K562 (cell line): ENCODE measurements around the gene ZRANB3. TPM values are rescaled to one million over a fixed set of nuclear protein-coding genes. Genes with fewer than 3 reads are reported as not detected.

Experiments
- ATAC-seq: fragments of 200-7000 bp; cut with Tn5 transposase; 3 replicates; pipeline ENCODE4 v1.9.1; 2020; ENCODE audit warnings: moderate library complexity
- BruUV-seq: library from RNA; stranded (reverse); fragments of 400-500 nt; replicated peaks from 2 replicates; lab custom pipeline; 2021; lab: Mats Ljungman, UMichigan
- CTCF ChIA-PET: fragments of 300-600 bp; formaldehyde crosslinking; extraction: SDS; loops from one replicate; lab custom pipeline; 2021; ENCODE audit warnings: low intra/inter-chr PET ratio; lab: Yijun Ruan, JAX
- POLR2A ChIA-PET: fragments of 300-600, 350-650 bp; sonication (Branson Sonifier 250); formaldehyde crosslinking; extraction: SDS; loops from one replicate; lab custom pipeline; 2021; ENCODE audit warnings: antibody characterized with exemption, inconsistent platforms; lab: Yijun Ruan, JAX
- DNase-seq, 4 experiments: peaks; one replicate each; pipeline versions ENCODE4 v3.0.0 to v3.0.0-alpha.2; 2011 to 2018; ENCODE audit warnings: low spot score in 3 of 4, mixed read lengths in 3 of 4; ENCODE audit errors: extremely low read depth in 1 of 4
- FAIRE-seq: peaks from 2 replicates; lab custom pipeline; 2011; peaks lifted over from hg19 to GRCh38; lab: Jason Lieb, UNC
- H2AFZ ChIP-seq: 2 replicates; pipeline ENCODE4 v1.6.0; 2011; ENCODE audit warnings: low read depth, low read length, control low read depth, inconsistent platforms
- H3K27ac ChIP-seq: fragments of 200-600 bp; 3 replicates; pipeline ENCODE4 v1.8.0; 2011; ENCODE audit warnings: low read depth, mild to moderate bottlenecking, control low read depth, inconsistent platforms, low read length, moderate library complexity, mixed read lengths; ENCODE audit errors: extremely low read depth
- H3K27me3 ChIP-seq, 2 experiments: fragments of 300-600 bp in 1 of 2; 2 replicates in 1 of 2; 3 replicates in 1 of 2; pipeline versions ENCODE4 v1.6.0 to v1.8.0; 2011; ENCODE audit warnings: inconsistent platforms in 2 of 2, low read length in 2 of 2, mild to moderate bottlenecking in 1 of 2, mixed read lengths in 1 of 2, moderate library complexity in 1 of 2; ENCODE audit not compliant: control insufficient read depth in 2 of 2, insufficient read depth in 2 of 2
- H3K36me3 ChIP-seq: fragments of 300-600 bp; 3 replicates; pipeline ENCODE4 v1.8.0; 2011; ENCODE audit warnings: mild to moderate bottlenecking, low read length, inconsistent platforms; ENCODE audit not compliant: control insufficient read depth, insufficient read depth
- H3K4me1 ChIP-seq, 2 experiments: fragments of 200-600 bp in 1 of 2; replicated peaks in 1 of 2; 2 replicates in 1 of 2; 3 replicates in 1 of 2; pipeline versions ENCODE4 v1.5.1 to v1.8.0; 2011; ENCODE audit warnings: inconsistent platforms in 2 of 2, low read length in 2 of 2, mild to moderate bottlenecking in 1 of 2, mixed read lengths in 1 of 2, moderate library complexity in 1 of 2; ENCODE audit not compliant: control insufficient read depth in 2 of 2, insufficient read depth in 2 of 2
- H3K4me2 ChIP-seq: 2 replicates; pipeline ENCODE4 v1.6.1; 2011; ENCODE audit warnings: low read length, control low read depth, inconsistent platforms, mixed read lengths; ENCODE audit not compliant: insufficient read depth
- H3K4me3 ChIP-seq: fragments of 200-600 bp; sonication (generic), shearing (Covaris generic); 2 replicates; pipeline ENCODE4 v1.5.1; 2016; ENCODE audit warnings: control low read depth, inconsistent platforms
- H3K79me2 ChIP-seq: fragments of 200-600 bp; 3 replicates; pipeline ENCODE4 v1.8.0; 2011; ENCODE audit warnings: low read length, inconsistent platforms; ENCODE audit not compliant: control insufficient read depth, insufficient read depth
- H3K9ac ChIP-seq, 2 experiments: 2 replicates each; pipeline versions ENCODE4 v1.6.0 to v1.6.1; 2011; ENCODE audit warnings: low read depth in 2 of 2, low read length in 2 of 2, control low read depth in 1 of 2, inconsistent platforms in 1 of 2, mild to moderate bottlenecking in 1 of 2, mixed read lengths in 1 of 2; ENCODE audit not compliant: insufficient read depth in 1 of 2
- H3K9me1 ChIP-seq: one replicate; pipeline ENCODE4 v1.6.0; 2011; ENCODE audit warnings: inconsistent platforms, mild to moderate bottlenecking, low read length, moderate library complexity; ENCODE audit not compliant: control insufficient read depth, insufficient read depth
- H3K9me3 ChIP-seq: replicated peaks from 2 replicates; pipeline ENCODE4 v1.5.1; 2011; ENCODE audit warnings: low read depth, low read length, inconsistent platforms; ENCODE audit not compliant: control insufficient read depth, insufficient read depth
- H4K20me1 ChIP-seq: replicated peaks from 2 replicates; pipeline ENCODE4 v1.6.1; 2011; ENCODE audit warnings: low read length, inconsistent platforms, mixed read lengths; ENCODE audit not compliant: control insufficient read depth, insufficient read depth
- CEBPB ChIP-seq: fragments of 450-650 bp; IDR thresholded peaks from 2 replicates; pipeline ENCODE4 v1.6.1; 2016; ENCODE audit warnings: missing genetic modification characterization, missing compliant biosample characterization
- NFIC ChIP-seq: fragments of 450-650 bp; IDR thresholded peaks from 2 replicates; pipeline ENCODE4 v1.6.1; 2017; ENCODE audit warnings: mild to moderate bottlenecking, inconsistent platforms
- RBM14 ChIP-seq: fragments of 200-400 bp; formaldehyde crosslinking; IDR thresholded peaks from 2 replicates; pipeline ENCODE4 v1.6.1; 2018; ENCODE audit warnings: low read depth, mild to moderate bottlenecking, low read length, moderate library complexity, borderline replicate concordance; ENCODE audit not compliant: insufficient read depth
- WGBS: fragments of 100-300 bp; shearing (Covaris generic); methylation state at CpG from one replicate; pipeline ENCODE4 v1.1.6; 2016; ENCODE audit warnings: low coverage, mixed read lengths; ENCODE audit not compliant: insufficient coverage; ENCODE audit errors: missing lambda C conversion rate; 5-methylcytosine and 5-hydroxymethylcytosine counted together
- in situ Hi-C: fragments of 300-500 bp; cut with MboI; formaldehyde crosslinking; loops from 4 replicates; pipeline ENCODE4 v1.15.0; 2018; ENCODE audit warnings: inconsistent platforms, mixed read lengths
- intact Hi-C: fragments of 100-400 bp; cut with micrococcal nuclease; formaldehyde crosslinking; loops from 2 replicates; pipeline ENCODE4 v1.14.2; 2022
- polyA plus RNA-seq, 8 experiments: library from polyadenylated mRNA; depleted of rRNA in 4 of 8; stranded (reverse) in 5 of 8; unstranded in 3 of 8; fragments of >200 nt; fragmentation: Nextera tagmentation in 2 of 8; fragmentation: Illumina TruSeq in 1 of 8; extraction: Ambion mirVana in 2 of 8; extraction: Trizol in 1 of 8; gene quantifications; 2 replicates each; pipeline versions ENCODE4 v1.2.1 to v1.2.3, GENCODE V29; 2011 to 2014; ENCODE audit warnings: inconsistent platforms in 1 of 8, missing spikeins in 1 of 8
- total RNA-seq, 7 experiments: library from RNA; depleted of rRNA in 6 of 7; stranded (reverse); fragments of >200 nt in 6 of 7; fragmentation: Illumina TruSeq in 2 of 7; extraction: Trizol in 2 of 7; gene quantifications; 2 replicates each; pipeline versions ENCODE4 v1.2.1 to v1.2.3, GENCODE V29; 2011 to 2021; ENCODE audit warnings: low replicate concordance in 1 of 7
- TF ChIP-seq, protein P1 (sequence below), 2 experiments: fragments of 450-650 bp in 1 of 2; sonication (generic) in 1 of 2; formaldehyde crosslinking in 1 of 2; IDR thresholded peaks in 1 of 2; conservative IDR thresholded peaks in 1 of 2; 2 replicates each; pipeline versions ENCODE4 v1.6.1 to v1.8.1; 2016 to 2023; ENCODE audit warnings: mild to moderate bottlenecking in 2 of 2, moderate library complexity in 2 of 2, inconsistent platforms in 1 of 2, missing genetic modification reagents in 1 of 2
- TF ChIP-seq, protein P2 (sequence below), 2 experiments: fragments of 450-650 bp; conservative IDR thresholded peaks; 2 replicates each; pipeline ENCODE4 v1.6.1; 2017; ENCODE audit warnings: mild to moderate bottlenecking in 2 of 2, moderate library complexity in 2 of 2
- TF ChIP-seq, protein P3 (sequence below): fragments of 450-650 bp; IDR thresholded peaks from 2 replicates; pipeline ENCODE4 v1.7.1; 2018; ENCODE audit warnings: mild to moderate bottlenecking, low read depth; ENCODE audit not compliant: partially characterized antibody

The ZRANB3 gene
- total and polyA plus RNA-seq, 9 of the 15 experiments (the other 6 are each of a cell fraction or from before 2014, with no cell fraction given) = 8.6 to 21.3 (median 14.7) TPM

DNA sequence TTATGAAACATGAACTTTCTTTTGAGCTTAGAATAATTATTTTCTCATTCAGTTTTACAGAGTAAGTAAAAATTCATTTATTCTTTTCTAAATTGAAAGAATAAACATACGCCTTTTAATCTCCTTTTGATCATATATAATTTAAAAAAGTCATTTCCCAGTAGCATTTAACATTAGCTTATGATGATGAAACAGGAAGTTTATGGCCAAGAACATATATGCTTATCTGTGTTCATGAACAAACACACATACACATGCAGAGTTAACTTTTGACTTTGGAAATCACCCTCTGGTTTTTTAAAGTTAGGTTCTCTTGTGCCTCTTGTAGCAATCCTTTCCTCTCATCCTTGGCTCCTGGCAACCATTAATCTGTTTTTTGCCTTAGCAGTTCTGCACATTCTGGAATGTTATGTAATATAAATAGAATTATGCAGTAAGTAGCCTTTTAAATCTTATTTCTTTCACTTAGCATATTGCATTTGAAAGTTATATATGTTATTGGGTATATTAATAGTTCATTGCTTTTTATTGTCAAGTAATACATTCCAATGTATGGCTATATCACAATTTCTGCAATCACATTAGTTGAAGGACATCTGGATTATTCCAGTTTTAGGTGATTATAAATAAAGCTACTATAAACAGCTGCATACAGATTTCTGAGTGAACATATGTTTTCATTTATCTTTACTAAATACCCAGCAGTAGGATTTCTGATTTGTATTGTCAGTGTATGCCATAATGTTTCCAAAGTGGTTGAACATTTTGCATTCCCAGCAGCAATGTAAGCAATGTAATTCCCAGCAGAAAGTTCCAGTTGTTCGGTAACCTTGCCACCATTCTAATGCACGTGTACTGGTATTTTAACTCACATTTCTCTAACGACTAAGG lies 210.3 kb downstream of the ZRANB3 start:
- DNase-seq = no peak
- ATAC-seq = no peak; the same call in 2 of the 3 replicates
- Histone ChIP-seq H3K4me1 (no peaks in the 10 kb centered on the region), H3K36me3 (no peaks in the 10 kb centered on the region), H3K9ac (no peak overlapping the region), H3K27me3 (no peaks in the 10 kb centered on the region), H3K9me3 (no peaks in the 10 kb centered on the region), H3K4me3 (no peak overlapping the region), H3K4me2 (no peak overlapping the region), H3K9me1 (no peaks in the 10 kb centered on the region), H3K27ac (no peak overlapping the region), H3K79me2 (no peaks in the 10 kb centered on the region), H2AFZ (no peak overlapping the region), H4K20me1 (no peaks in the 10 kb centered on the region)
- in situ Hi-C loops = no loop called here
- CTCF ChIA-PET = no interaction called here
- no peak for FAIRE-seq
- 77% methylated on average over 4 of the region's 4 CpGs for WGBS
- intact Hi-C loops = no loop called here
- POLR2A ChIA-PET = interaction anchor here (0.6 kb wide), 1 partner anchor 9 kb away, joined by 3 read pairs; no protein-coding TSS in a partner anchor
- BruUV-seq = no TSS peak
- no peak for TF ChIP-seq RBM14
- TF ChIP-seq, protein P1, sequence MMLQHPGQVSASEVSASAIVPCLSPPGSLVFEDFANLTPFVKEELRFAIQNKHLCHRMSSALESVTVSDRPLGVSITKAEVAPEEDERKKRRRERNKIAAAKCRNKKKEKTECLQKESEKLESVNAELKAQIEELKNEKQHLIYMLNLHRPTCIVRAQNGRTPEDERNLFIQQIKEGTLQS (IDR thresholded peaks at IDR 0.05) = peak; percentile 49
- TF ChIP-seq, protein P1 (CRISPR knock-in tag; conservative IDR thresholded peaks at IDR 0.05) = no peak
- TF ChIP-seq CEBPB (tag) = 0 out of 2 replicates have a peak, but pooled peaks have one; percentile 6
- TF ChIP-seq, protein P2, sequence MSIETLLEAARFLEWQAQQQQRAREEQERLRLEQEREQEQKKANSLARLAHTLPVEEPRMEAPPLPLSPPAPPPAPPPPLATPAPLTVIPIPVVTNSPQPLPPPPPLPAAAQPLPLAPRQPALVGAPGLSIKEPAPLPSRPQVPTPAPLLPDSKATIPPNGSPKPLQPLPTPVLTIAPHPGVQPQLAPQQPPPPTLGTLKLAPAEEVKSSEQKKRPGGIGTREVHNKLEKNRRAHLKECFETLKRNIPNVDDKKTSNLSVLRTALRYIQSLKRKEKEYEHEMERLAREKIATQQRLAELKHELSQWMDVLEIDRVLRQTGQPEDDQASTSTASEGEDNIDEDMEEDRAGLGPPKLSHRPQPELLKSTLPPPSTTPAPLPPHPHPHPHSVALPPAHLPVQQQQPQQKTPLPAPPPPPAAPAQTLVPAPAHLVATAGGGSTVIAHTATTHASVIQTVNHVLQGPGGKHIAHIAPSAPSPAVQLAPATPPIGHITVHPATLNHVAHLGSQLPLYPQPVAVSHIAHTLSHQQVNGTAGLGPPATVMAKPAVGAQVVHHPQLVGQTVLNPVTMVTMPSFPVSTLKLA (conservative IDR thresholded peaks at IDR 0.05) = no peak
- TF ChIP-seq, protein P3, sequence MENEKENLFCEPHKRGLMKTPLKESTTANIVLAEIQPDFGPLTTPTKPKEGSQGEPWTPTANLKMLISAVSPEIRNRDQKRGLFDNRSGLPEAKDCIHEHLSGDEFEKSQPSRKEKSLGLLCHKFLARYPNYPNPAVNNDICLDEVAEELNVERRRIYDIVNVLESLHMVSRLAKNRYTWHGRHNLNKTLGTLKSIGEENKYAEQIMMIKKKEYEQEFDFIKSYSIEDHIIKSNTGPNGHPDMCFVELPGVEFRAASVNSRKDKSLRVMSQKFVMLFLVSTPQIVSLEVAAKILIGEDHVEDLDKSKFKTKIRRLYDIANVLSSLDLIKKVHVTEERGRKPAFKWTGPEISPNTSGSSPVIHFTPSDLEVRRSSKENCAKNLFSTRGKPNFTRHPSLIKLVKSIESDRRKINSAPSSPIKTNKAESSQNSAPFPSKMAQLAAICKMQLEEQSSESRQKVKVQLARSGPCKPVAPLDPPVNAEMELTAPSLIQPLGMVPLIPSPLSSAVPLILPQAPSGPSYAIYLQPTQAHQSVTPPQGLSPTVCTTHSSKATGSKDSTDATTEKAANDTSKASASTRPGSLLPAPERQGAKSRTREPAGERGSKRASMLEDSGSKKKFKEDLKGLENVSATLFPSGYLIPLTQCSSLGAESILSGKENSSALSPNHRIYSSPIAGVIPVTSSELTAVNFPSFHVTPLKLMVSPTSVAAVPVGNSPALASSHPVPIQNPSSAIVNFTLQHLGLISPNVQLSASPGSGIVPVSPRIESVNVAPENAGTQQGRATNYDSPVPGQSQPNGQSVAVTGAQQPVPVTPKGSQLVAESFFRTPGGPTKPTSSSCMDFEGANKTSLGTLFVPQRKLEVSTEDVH = no peak
- TF ChIP-seq NFIC = no peak
